ENCODE data around the gene TOE1.

The TOE1 gene

DNA sequence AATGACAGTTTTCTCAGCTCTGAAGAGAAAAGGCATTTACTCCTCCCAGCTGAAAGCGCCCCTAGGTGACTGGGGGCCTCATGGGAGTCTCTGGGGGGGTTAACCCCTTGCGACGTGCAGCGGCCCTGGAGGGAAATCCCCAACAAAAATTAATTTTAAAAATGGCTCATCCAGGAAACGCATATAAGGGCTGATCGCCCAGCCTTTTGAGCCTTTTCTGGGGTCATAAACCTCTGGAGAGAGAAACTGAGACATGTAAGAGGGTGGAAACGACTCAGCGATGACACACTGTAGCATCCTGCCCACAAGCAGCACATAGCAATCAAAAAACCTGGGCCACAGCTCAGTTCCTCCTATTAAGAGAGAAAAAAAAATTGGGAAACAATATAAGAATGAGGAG, 33.7 kb upstream of the TOE1 start:
- Histone ChIP-seq H3K4me3 (replicated peaks; ENCODE audit: low read depth, low read length) (peak overlapping the region; percentile 14), H3K36me3 (ENCODE audit: control insufficient read depth, insufficient read depth, low read length) (no peaks in the 10 kb centered on the region), H3K27me3 (replicated peaks; ENCODE audit: control insufficient read depth, insufficient read depth, low read length) (no peaks in the 10 kb centered on the region)
- TF ChIP-seq, protein P1, sequence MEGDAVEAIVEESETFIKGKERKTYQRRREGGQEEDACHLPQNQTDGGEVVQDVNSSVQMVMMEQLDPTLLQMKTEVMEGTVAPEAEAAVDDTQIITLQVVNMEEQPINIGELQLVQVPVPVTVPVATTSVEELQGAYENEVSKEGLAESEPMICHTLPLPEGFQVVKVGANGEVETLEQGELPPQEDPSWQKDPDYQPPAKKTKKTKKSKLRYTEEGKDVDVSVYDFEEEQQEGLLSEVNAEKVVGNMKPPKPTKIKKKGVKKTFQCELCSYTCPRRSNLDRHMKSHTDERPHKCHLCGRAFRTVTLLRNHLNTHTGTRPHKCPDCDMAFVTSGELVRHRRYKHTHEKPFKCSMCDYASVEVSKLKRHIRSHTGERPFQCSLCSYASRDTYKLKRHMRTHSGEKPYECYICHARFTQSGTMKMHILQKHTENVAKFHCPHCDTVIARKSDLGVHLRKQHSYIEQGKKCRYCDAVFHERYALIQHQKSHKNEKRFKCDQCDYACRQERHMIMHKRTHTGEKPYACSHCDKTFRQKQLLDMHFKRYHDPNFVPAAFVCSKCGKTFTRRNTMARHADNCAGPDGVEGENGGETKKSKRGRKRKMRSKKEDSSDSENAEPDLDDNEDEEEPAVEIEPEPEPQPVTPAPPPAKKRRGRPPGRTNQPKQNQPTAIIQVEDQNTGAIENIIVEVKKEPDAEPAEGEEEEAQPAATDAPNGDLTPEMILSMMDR (IDR thresholded peaks at IDR 0.05; ENCODE audit: insufficient read depth, low read length, poor library complexity, severe bottlenecking) = no peak
- peak; percentile 59 for DNase-seq (ENCODE audit: extremely low read depth, insufficient read length)

DNA sequence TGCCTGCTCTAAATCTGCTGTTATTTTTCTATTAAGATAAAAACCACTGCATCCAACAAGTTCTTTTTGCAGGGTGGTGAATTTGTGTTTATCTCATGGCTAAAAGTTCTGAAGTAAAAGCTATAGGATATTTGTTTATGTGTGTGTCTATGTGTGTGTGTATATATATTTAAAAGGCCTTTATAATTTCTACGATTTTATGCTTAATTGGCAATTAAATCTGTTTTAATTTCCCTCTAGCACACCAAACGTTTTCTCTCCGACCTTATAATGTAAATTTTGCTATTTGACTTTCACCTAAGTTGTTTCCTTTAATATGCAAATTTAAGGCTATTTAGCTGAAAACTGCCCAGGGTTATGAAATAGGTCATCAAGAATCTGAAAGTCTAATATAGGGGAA, 33.1 kb upstream of the TOE1 start:
- no peak overlapping the region for H3K4me3 ChIP-seq (replicated peaks; ENCODE audit: low read depth, low read length)

DNA sequence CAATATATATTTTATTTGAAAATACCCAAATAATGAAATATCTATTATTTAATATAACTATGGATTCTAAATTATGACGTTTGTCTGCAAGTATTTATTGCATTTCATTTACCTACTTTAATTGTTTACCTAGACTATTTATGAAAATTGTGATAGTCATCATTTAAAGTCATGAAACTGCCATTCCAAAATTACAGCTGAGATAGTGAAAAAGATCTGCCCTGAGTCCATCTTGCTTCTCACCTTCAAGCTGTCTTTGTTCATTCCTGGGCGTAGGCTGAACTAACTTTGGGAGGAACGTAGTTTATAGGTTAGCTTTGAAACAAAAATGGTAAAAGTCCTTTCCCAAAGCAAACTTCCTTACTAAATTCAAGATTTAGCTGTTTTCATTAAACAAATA, 25.7 kb upstream of the TOE1 start:
- DNase-seq (ENCODE audit: extremely low read depth, insufficient read length) = no peak
- Histone ChIP-seq H3K4me3 (replicated peaks; ENCODE audit: low read depth, low read length) (no peak overlapping the region), H3K36me3 (ENCODE audit: control insufficient read depth, insufficient read depth, low read length) (no peaks in the 10 kb centered on the region), H3K27me3 (replicated peaks; ENCODE audit: control insufficient read depth, insufficient read depth, low read length) (no peaks in the 10 kb centered on the region)
- TF ChIP-seq, protein P1 (IDR thresholded peaks at IDR 0.05; ENCODE audit: insufficient read depth, low read length, poor library complexity, severe bottlenecking) = no peak

More for the DNA sequence above, 33.1 kb upstream of the TOE1 start:
- DNase-seq (ENCODE audit: extremely low read depth, insufficient read length) = no peak
- TF ChIP-seq, protein P1 (IDR thresholded peaks at IDR 0.05; ENCODE audit: insufficient read depth, low read length, poor library complexity, severe bottlenecking) = no peak
- Histone ChIP-seq H3K36me3 (ENCODE audit: control insufficient read depth, insufficient read depth, low read length) (no peaks in the 10 kb centered on the region), H3K27me3 (replicated peaks; ENCODE audit: control insufficient read depth, insufficient read depth, low read length) (no peaks in the 10 kb centered on the region)

GRCh38 chr1:45317166-45317565, 22.8 kb upstream of the TOE1 start:
- DNase-seq (ENCODE audit: extremely low read depth, insufficient read length) = no peak
- no peaks in the 10 kb centered on the region for H3K36me3 ChIP-seq (ENCODE audit: control insufficient read depth, insufficient read depth, low read length)
- H3K4me3 ChIP-seq (replicated peaks; ENCODE audit: low read depth, low read length) = no peak overlapping the region
- TF ChIP-seq, protein P1 (IDR thresholded peaks at IDR 0.05; ENCODE audit: insufficient read depth, low read length, poor library complexity, severe bottlenecking) = no peak
- H3K27me3 ChIP-seq (replicated peaks; ENCODE audit: control insufficient read depth, insufficient read depth, low read length) = no peaks in the 10 kb centered on the region

DNA sequence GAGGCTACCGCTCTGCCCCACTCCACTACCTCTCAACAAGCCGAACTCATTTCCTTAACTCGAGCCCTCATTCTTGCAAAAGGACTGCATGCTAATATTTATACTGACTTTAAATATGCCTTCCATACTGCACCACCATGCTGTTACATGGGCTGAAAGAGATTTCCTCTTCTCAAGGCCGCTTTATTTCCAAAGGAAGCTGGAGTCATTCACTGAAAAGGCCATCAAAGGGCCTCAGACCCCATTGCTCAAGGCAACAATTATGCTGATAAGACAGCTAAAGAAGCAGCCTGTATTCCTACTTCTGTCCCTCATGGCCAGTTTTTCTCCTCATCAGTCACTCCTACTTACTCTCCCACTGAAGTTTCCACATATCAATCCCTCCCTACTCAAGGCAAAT, 20.2 kb upstream of the TOE1 start:
- no peak for DNase-seq (ENCODE audit: extremely low read depth, insufficient read length)
- TF ChIP-seq, protein P1 (IDR thresholded peaks at IDR 0.05; ENCODE audit: insufficient read depth, low read length, poor library complexity, severe bottlenecking) = no peak
- Histone ChIP-seq H3K4me3 (replicated peaks; ENCODE audit: low read depth, low read length) (no peak overlapping the region), H3K27me3 (replicated peaks; ENCODE audit: control insufficient read depth, insufficient read depth, low read length) (no peaks in the 10 kb centered on the region), H3K36me3 (ENCODE audit: control insufficient read depth, insufficient read depth, low read length) (no peaks in the 10 kb centered on the region)

DNA sequence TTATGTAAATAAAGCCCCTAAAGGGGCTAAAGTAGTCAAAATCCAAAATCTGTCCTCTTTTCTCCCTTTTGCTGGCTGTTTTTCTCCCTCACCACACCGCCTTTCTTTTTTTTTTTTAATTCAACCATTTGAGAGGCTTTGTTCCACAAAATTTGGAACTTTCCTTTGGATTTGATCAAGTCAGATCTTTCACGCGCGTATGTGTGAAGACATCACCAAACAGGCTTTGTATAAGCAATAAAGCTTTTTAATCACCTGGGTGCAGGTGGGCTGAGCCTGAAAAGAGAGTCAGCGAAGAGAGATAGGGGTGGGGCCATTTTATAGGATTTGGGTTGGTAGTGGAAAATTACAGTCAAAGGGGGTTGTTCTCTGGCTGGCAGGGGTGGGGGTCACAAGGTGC, 18.5 kb upstream of the TOE1 start:
- H3K4me3 ChIP-seq (replicated peaks; ENCODE audit: low read depth, low read length) = no peak overlapping the region
- no peak for DNase-seq (ENCODE audit: extremely low read depth, insufficient read length)
- TF ChIP-seq, protein P1 (IDR thresholded peaks at IDR 0.05; ENCODE audit: insufficient read depth, low read length, poor library complexity, severe bottlenecking) = no peak
- H3K27me3 ChIP-seq (replicated peaks; ENCODE audit: control insufficient read depth, insufficient read depth, low read length) = no peaks in the 10 kb centered on the region
- H3K36me3 ChIP-seq (ENCODE audit: control insufficient read depth, insufficient read depth, low read length) = no peaks in the 10 kb centered on the region
